NCI-H748 (cell line): Measurements from ENCODE around the gene GPC5.

Experiments
- DNase-seq: peaks from one replicate; lab custom pipeline; 2025; ENCODE audit not compliant: unreplicated experiment; lab: John Stamatoyannopoulos, UW

Gene GPC5

DNA sequence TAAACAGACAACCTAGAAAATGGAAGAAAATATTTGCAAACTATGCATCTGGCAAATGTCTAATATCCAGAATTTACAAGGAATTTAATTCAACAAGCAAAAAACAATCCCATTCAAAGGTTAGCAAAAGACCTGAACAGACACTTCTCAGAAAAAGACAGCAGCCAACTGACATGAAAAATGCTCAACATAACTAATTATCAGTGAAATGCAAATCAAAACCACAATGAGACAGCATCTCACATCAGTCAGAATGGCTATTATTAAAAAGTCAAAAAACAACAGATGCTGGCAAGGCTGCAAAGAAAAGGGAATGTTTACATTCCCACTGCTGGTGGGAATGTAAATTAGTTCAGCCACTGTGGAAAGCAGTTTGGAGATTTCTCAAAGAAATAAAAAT is 1500.5 kb downstream of the GPC5 start:
- DNase-seq = peak; percentile 9

DNA sequence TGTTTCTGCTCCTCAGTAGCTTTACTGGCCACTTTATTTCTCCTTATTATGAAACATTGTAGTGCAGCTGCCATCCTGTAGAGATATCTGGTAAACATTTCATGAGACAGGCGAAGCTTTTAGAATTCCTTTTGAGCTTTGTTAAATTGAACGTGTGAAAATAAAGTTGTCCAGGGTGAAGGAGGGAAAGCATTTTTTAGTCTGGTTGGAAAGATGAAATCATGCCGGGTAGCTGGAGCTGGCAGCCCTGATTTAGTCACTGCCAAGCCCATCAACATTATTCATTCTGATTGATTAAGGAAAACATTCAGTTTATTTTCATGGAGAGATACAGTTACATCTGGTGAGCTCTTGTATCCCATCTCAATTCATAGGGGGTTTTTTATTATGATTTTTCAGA is 1502.0 kb downstream of the GPC5 start:
- no peak for DNase-seq

DNA sequence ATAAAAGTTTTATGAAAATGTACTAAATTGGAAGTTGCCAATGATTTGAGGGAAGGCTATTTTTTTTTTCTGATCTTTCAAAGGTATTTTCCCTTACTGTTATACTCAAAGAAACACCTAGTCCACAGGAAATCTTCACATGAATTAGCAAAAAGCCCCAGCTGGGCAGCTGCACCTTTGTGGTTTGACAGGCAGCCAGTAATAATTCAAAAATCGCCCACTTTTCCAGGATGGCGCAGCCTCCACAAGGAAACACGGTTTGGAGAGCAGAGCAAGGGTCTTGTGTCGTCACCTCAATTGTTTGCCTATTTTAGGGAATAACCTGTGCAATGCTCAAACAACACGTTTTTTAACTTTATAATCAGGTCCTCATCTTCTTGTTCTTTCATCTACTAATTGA is 1503.3 kb downstream of the GPC5 start:
- DNase-seq = no peak

DNA sequence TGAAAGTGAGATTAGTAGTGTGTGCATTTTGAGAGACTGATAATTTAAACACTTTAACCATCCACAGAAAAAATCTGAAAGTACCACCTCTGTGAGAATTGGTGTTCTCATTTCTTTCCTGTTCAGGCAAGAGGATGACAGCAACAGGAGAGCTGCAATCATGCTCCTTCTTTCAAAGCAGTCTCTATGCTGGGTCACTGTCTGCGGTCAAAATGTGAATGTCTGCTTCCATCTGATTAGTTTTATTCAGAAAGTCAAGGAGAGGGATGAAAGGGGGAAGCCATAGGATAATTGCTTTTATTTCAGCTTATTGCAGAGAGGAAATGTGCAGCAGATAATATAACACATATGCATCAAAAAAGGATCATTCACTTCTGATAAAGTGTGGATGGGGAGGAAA is 1514.2 kb downstream of the GPC5 start:
- no peak for DNase-seq

DNA sequence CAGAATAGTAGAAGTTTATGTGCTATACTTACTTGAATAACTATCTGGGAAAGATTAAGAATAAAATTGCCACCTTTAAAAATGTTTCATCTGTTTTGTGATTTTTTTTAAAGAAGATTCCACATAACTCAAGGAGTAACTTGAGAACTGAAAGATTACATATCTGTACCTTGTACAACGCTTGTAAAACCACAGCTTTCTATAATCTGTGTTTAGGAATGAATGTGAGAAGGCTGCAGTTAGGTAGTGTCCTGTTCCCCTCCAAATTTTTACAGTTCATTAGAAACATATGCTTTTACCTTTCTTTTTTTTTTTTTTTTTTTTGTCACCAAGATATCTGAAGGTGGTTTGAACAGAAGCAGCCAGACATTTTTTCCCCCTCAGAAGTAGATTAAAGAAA is 1515.4 kb downstream of the GPC5 start:
- DNase-seq = no peak
